GM18861 (cell line): Measurements from ENCODE around the gene RASSF1.

ENCODE experiments used
- ATAC-seq: cut with Tn5 transposase; IDR thresholded peaks from one replicate; pipeline ENCODE4 v1.9.1; 2021; ENCODE audit not compliant: unreplicated experiment

The RASSF1 gene

GRCh38 chr3:50340448-50341329 lies at the start of gene RASSF1:
RASSF1 (minus strand) TSS chr3:50340836; CDS start chr3:50340805, 31 bp downstream.
- no peak for ATAC-seq

- ATAC-seq, result no peak
These were observed 48.8 kb upstream of the RASSF1 start for GRCh38 chr3:50389414-50389767.

GRCh38 chr3:50388720-50389413 lies 48.2 kb upstream of the RASSF1 start:
- ATAC-seq, result no peak

GRCh38 chr3:50388016-50388719 lies 47.5 kb upstream of the RASSF1 start:
- ATAC-seq, result no peak

- no peak for ATAC-seq
These were observed 45.1 kb upstream of the RASSF1 start for GRCh38 chr3:50385754-50386153.

GRCh38 chr3:50383750-50384149 lies 43.1 kb upstream of the RASSF1 start:
- ATAC-seq, result no peak

GRCh38 chr3:50382722-50383121 lies 42.1 kb upstream of the RASSF1 start:
- ATAC-seq, result no peak

GRCh38 chr3:50381383-50381782 lies 40.7 kb upstream of the RASSF1 start:
- ATAC-seq, result no peak

GRCh38 chr3:50380405-50381085 lies 39.9 kb upstream of the RASSF1 start:
- ATAC-seq, result no peak

GRCh38 chr3:50378757-50379156 lies 38.1 kb upstream of the RASSF1 start:
- no peak for ATAC-seq

GRCh38 chr3:50378024-50378423 lies 37.4 kb upstream of the RASSF1 start:
- ATAC-seq, result no peak

GRCh38 chr3:50375258-50375931 lies 34.8 kb upstream of the RASSF1 start:
- no peak for ATAC-seq

- ATAC-seq, result no peak
These were observed 34.0 kb upstream of the RASSF1 start for GRCh38 chr3:50374363-50375257.

- ATAC-seq, result no peak
These were observed 32.8 kb upstream of the RASSF1 start for GRCh38 chr3:50373146-50374051.

- ATAC-seq, result no peak
These were observed 31.7 kb upstream of the RASSF1 start for GRCh38 chr3:50372349-50372748.

GRCh38 chr3:50371133-50371685 lies 30.6 kb upstream of the RASSF1 start:
- ATAC-seq, result no peak

GRCh38 chr3:50370594-50370993 lies 30.0 kb upstream of the RASSF1 start:
- ATAC-seq, result no peak

GRCh38 chr3:50369012-50369670 lies 28.5 kb upstream of the RASSF1 start:
- no peak for ATAC-seq
